ENCODE data around the gene LIN7B.
"Not testable (repeated sequence)": the region's sequence is repeated elsewhere in the genome, so short reads cannot be mapped to it uniquely, and the experiment has no call there.

The LIN7B gene, protein sequence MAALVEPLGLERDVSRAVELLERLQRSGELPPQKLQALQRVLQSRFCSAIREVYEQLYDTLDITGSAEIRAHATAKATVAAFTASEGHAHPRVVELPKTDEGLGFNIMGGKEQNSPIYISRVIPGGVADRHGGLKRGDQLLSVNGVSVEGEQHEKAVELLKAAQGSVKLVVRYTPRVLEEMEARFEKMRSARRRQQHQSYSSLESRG

GRCh38 chr19:49113762-49114629 lies at the start of gene LIN7B:
Gene LIN7B (plus strand): TSS chr19:49114370. CDS start chr19:49114405, 35 bp downstream.
- peak in 3 of 4 experiments; percentile 51 to 68 (median 53) for DNase-seq (ENCODE audit: low read depth in 4 of 4, low spot score in 1 of 4)

- no peak for DNase-seq (ENCODE audit: low read depth in 4 of 4, low spot score in 1 of 4)
Measured at GRCh38 chr19:49064768-49065611, 49.2 kb upstream of the LIN7B start, which contains the start of gene NTF4. Gene NTF4 (minus strand): TSS chr19:49064818. CDS start chr19:49061997, 2,821 bp downstream.

DNA sequence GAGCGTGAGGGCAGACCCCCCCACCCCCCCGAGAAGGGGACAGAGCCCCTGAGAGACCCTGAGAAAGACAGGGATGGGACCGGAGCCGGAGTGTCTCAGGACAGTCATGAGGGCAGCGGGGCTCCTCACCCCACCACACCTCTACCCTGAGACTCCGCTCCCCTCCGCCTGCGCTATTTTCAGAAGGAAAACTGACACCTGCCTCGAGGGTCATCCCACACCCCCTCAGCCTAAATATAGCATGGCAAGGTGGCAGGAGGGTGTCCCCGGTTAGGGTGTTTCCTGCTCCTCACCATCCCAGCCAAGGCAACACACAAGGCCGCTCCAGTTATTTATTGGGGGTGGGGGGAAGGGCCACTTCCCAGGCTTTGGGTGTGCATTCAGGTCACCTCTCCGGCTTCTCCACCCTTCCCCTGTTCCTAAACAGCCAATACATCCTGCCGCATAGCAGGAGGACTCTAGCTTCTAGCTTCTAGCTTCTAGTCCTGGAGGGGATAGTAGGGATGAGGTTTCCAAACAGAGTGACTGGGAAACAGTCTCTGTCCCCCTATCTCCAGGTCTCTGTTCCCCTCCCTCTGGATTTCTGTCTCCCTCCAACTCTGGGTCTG lies 48.2 kb upstream of the LIN7B start:
- DNase-seq (ENCODE audit: low read depth in 4 of 4, low spot score in 1 of 4) = no peak

DNA sequence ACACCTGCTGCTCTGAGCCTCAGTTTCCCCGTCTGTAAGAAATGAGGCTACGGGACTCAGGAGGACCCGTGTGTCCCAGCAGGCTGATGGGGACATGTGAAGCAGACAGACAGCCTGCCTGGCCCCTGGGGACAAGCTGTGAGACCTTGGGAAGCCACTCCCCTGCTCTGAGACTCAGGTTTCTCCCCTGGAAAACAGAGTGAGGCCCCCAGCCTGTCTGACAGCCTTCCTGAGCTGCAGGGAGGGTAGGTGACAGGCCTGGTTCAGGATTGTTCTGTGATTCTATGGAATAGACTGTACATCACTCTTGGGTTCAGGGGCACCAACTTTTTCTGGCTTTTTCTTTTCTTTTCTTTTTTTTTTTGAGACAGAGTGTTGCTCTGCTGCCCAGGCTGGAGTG lies 46.6 kb upstream of the LIN7B start:
- no peak for DNase-seq (ENCODE audit: low read depth in 4 of 4, low spot score in 1 of 4)

DNA sequence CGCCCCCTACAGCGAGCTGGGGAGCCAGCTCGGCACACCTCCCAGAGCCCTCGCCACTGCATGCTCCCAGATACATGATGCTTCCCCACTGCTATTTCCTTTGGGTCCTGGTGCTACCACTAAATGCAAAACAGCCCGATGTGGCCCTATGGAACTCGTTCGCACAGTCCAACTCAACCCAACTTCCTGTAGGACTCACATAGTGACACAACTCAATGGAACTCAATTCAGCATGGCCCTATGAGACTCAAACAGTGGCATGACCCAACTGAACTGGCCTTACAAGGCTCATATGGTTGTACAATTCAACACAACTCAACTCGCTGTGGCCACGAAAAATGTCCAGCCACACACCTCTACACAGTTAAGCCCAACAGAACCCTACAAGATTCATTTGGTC lies 45.1 kb upstream of the LIN7B start:
- no peak for DNase-seq (ENCODE audit: low read depth in 4 of 4, low spot score in 1 of 4)

DNA sequence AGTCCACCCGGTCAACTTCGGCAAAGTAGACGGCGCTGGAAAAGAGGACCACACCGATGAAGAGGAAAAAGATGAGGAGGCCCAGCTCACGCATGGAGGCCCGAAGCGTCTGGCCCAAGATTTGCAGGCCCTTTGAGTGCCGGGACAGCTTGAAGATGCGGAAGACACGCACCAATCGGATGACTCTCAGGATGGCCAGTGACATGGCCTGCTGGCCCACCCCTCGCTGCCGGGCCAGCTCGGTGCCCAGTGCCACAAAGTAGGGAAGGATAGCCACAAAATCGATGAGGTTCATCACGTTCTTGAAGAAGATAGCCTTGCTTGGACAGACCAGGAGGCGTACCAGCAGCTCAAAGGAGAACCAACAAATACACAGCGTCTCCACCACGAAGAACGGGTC lies 43.8 kb upstream of the LIN7B start:
- no peak for DNase-seq (ENCODE audit: low read depth in 4 of 4, low spot score in 1 of 4)

GRCh38 chr19:49071860-49072547 lies 42.2 kb upstream of the LIN7B start:
- peak in 1 of 4 experiments; percentile 19 for DNase-seq (ENCODE audit: low read depth in 4 of 4, low spot score in 1 of 4)

DNA sequence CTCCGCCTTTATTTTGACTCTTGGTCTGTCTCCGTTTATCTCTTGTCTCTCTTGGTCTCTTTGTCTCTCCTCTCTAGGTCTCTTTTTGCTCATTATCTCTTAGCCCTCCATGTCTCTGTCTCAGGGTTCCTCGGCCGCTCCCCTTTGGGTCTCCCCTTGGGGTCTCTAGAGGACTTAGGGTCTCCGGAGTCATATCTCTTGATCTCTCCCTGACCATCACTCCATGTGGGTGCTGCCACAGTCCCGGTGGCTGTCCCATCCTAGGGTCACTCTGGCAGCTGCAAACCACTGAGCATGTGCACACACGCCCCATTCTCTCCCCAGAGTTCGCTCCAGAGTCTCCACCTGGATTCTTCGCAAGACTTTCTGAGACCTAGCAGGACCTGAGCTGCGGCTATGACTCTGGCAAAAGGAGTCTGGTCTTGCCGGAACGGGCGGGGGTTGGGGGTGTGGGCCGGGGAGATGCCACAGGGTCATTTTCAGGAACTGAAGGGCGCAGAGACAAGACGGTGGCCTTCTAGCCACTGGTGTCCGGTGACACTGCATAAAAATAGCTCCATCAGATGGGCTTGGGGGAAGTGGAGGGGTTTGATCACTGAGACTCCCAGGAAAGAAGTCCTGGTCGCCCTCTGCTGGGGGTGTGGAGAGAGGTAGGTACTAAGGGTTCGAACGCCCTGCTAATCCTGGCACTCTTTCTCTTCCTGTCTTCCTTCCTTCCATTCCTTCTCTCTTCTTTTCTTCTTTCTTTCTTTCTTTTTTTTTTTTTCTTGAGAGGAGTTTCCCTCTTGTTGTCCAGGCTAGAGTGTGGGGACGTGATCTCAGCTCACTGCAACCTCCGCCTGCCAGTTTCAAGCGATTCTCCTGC lies 40.4 kb upstream of the LIN7B start:
- DNase-seq (ENCODE audit: low read depth in 4 of 4, low spot score in 1 of 4) = no peak

- DNase-seq (ENCODE audit: low read depth in 4 of 4, low spot score in 1 of 4) = not testable (repeated sequence)
Measured at GRCh38 chr19:49074869-49075268, 39.3 kb upstream of the LIN7B start.

DNA sequence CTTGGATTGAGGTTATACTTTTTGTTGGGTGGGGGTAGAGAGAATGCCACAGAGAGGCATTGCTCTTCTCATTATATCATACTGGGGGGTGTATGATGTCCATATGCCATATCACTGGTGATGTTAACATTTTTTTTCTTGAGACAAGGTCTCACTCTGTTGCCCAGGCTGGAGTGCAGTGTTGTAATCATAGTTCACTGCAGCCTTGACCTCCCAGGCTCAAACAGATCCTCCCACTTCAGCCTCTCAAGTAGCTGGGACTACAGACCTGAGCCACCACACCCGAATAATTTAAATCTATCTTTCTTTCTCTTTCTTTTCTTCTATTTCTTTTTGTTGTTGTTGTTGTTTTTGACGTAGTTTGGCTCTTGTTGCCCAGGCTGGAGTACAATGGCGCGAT lies 33.8 kb upstream of the LIN7B start:
- no peak for DNase-seq (ENCODE audit: low read depth in 4 of 4, low spot score in 1 of 4)

GRCh38 chr19:49081273-49081672 lies 32.9 kb upstream of the LIN7B start:
- no peak for DNase-seq (ENCODE audit: low read depth in 4 of 4, low spot score in 1 of 4)

GRCh38 chr19:49084206-49085019 lies 29.8 kb upstream of the LIN7B start:
- no peak for DNase-seq (ENCODE audit: low read depth in 4 of 4, low spot score in 1 of 4)

DNA sequence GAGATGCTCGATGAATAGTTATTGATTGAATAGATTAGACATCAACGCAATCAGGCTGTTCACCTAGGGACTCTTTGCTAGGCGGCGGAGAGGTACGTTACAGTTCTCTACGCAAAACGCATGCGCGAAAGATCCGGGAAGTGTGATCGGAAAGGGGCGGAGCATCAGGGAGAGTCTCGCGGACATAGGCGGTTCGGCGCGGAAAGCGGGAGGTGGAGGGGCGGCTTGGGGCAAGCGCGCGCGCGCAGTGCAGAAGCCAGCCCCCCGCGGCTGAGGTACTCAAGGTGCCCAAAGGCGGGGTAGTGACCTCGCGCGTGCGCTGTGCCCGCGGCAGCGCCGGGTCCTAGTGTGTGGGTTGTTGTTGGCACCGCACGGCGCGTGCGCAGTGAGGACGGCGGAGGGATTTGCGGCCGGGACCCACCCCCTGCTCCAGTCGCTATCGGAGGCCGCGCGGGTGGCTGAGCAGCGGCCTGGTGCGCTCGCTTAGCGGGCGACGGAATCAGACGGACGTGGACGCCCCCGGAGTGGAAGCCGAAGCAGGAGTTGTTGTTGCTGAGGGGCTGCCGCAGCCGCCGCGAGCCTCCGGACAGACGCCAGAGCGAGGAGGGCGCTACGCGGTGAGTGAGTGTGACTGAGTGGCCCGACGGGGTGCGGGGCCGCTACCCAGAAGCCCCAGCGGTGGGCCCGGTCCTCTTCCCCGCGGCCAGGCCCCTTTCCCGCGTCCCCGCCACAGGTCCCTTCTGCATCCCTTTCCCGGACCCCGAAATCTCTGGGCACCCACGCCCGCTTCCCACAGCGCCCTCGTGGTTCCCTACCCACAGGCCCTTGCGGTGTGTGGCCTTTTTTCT lies 28.9 kb upstream of the LIN7B start, which contains the start of gene SNRNP70:
SNRNP70 (plus strand) TSS at position 432 of the 848 bp plus-strand sequence. CDS start 964 bp downstream, outside the sequence.
- peak; percentile 96 to 98 (median 97) for DNase-seq (ENCODE audit: low read depth in 4 of 4, low spot score in 1 of 4)

- no peak for DNase-seq (ENCODE audit: low read depth in 4 of 4, low spot score in 1 of 4)
Measured at GRCh38 chr19:49085868-49086232, 28.3 kb upstream of the LIN7B start.

DNA sequence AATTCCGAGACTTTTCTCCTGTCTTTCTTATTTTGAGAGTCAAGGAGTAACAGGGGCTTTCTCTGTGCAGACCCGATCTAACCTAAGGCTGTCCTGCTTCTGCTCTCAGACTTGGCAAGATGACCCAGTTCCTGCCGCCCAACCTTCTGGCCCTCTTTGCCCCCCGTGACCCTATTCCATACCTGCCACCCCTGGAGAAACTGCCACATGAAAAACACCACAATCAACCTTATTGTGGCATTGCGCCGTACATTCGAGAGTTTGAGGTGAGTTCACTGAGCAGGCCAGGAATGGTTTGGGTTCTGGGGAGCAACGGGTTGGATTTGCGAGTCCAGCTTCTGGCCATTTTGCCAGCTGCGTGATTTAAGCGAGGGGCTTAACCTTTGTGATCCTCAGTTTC lies 27.9 kb upstream of the LIN7B start:
- DNase-seq (ENCODE audit: low read depth in 4 of 4, low spot score in 1 of 4) = no peak

- no peak for DNase-seq (ENCODE audit: low read depth in 4 of 4, low spot score in 1 of 4)
Measured at GRCh38 chr19:49091391-49092038, 22.7 kb upstream of the LIN7B start.

- DNase-seq (ENCODE audit: low read depth in 4 of 4, low spot score in 1 of 4) = no peak
Measured at GRCh38 chr19:49092686-49093085, 21.5 kb upstream of the LIN7B start.
